ENCODE data around the gene C2CD2L.

GRCh38 chr11:119134389-119134978 lies 27.3 kb downstream of the C2CD2L start:
- TF ChIP-seq EZH2 (IDR thresholded peaks at IDR 0.05), result no peak
- no peak for TF ChIP-seq POLR2AphosphoS5 (IDR thresholded peaks at IDR 0.05; ENCODE audit: borderline replicate concordance, low read depth, low read length)
